HCT116 (cell line): Measurements from ENCODE around the gene SEC24A. TPM values are rescaled to one million over a fixed set of nuclear protein-coding genes. Genes with fewer than 3 reads are reported as not detected.

Source experiments
- ATAC-seq: fragments of 200-7000 bp; cut with Tn5 transposase; 2 replicates; pipeline ENCODE4 v1.9.1; 2020; ENCODE audit warnings: mild to moderate bottlenecking, moderate library complexity
- BruUV-seq: library from RNA; stranded (reverse); fragments of 400-500 nt; replicated peaks from 2 replicates; lab custom pipeline; 2021; lab: Mats Ljungman, UMichigan
- CTCF ChIA-PET: fragments of 300-600 bp; sonication (Branson Sonifier 250); formaldehyde crosslinking; loops from one replicate; lab custom pipeline; 2021; ENCODE audit warnings: antibody characterized with exemption; lab: Charles Lee
- POLR2A ChIA-PET: fragments of 300-600, 350-600 bp; sonication (Branson Sonifier 250); formaldehyde crosslinking; loops from one replicate; lab custom pipeline; 2021; ENCODE audit warnings: antibody characterized with exemption; lab: Charles Lee
- RAD21 ChIA-PET, 2 experiments: fragments of 300-600 bp; sonication (Branson Sonifier 250); formaldehyde crosslinking; loops; one replicate each; lab custom pipeline; 2023; ENCODE audit warnings: low total read pairs in 2 of 2; ENCODE audit not compliant: uncharacterized antibody in 2 of 2, unreplicated experiment in 2 of 2, low non-redundant PET in 1 of 2; lab: Charles Lee
- DNase-seq: peaks from one replicate; pipeline ENCODE4 v3.0.0-alpha.2; 2010; ENCODE audit warnings: low read depth, low spot score
- H2AFZ ChIP-seq: fragments of 200-600 bp; shearing (Covaris generic), sonication (generic); 2 replicates; pipeline ENCODE4 v1.6.1; 2017; ENCODE audit warnings: low read depth, mixed run types, mixed read lengths, antibody characterized with exemption, low read length; ENCODE audit not compliant: poor library complexity, severe bottlenecking
- H3K27ac ChIP-seq: 2 replicates; pipeline ENCODE4 v1.5.1; 2012; ENCODE audit warnings: low read depth, low read length
- H3K27me3 ChIP-seq: fragments of 200-600 bp; sonication (generic); 2 replicates; pipeline ENCODE4 v1.6.1; 2016; ENCODE audit warnings: mixed run types, low read length, mixed read lengths; ENCODE audit not compliant: insufficient read depth
- H3K36me3 ChIP-seq, 2 experiments: fragments of 200-500 bp in 1 of 2; fragments of 200-600 bp in 1 of 2; sonication (Bioruptor generic) in 1 of 2; sonication (generic) in 1 of 2; 2 replicates each; pipeline versions ENCODE4 v1.5.1 to v1.6.1; 2014 to 2016; ENCODE audit warnings: low read length in 2 of 2, inconsistent platforms in 1 of 2, mixed read lengths in 1 of 2, mixed run types in 1 of 2; ENCODE audit not compliant: insufficient read depth in 2 of 2, control insufficient read depth in 1 of 2
- H3K4me1 ChIP-seq, 2 experiments: fragments of 200-600 bp in 1 of 2; sonication (generic) in 1 of 2; 2 replicates each; pipeline versions ENCODE4 v1.5.1 to v1.6.1; 2012 to 2017; ENCODE audit warnings: low read length in 2 of 2, inconsistent platforms in 1 of 2, mild to moderate bottlenecking in 1 of 2, mixed read lengths in 1 of 2, mixed run types in 1 of 2, moderate library complexity in 1 of 2; ENCODE audit not compliant: insufficient read depth in 2 of 2, control insufficient read depth in 1 of 2
- H3K4me2 ChIP-seq: fragments of 200-600 bp; sonication (generic); 2 replicates; pipeline ENCODE4 v1.6.1; 2017; ENCODE audit warnings: mixed run types, low read length, mixed read lengths
- H3K4me3 ChIP-seq, 2 experiments: fragments of 200-600 bp in 1 of 2; sonication (generic) in 1 of 2; replicated peaks in 1 of 2; 2 replicates each; pipeline ENCODE4 v1.5.1; 2011 to 2016; ENCODE audit warnings: low read length in 2 of 2, control low read depth in 1 of 2, low read depth in 1 of 2, mild to moderate bottlenecking in 1 of 2, mixed read lengths in 1 of 2, mixed run types in 1 of 2
- H3K79me2 ChIP-seq: fragments of 200-600 bp; sonication (generic); 2 replicates; pipeline ENCODE4 v1.6.1; 2017; ENCODE audit warnings: mild to moderate bottlenecking, mixed run types, low read length, moderate library complexity, mixed read lengths; ENCODE audit not compliant: insufficient read depth
- H3K9ac ChIP-seq: fragments of 200-600 bp; sonication (generic); 2 replicates; pipeline ENCODE4 v1.6.1; 2016; ENCODE audit warnings: low read length, mixed read lengths
- H3K9me2 ChIP-seq: fragments of 200-600 bp; sonication (generic), shearing (Covaris generic); 2 replicates; pipeline ENCODE4 v1.6.1; 2017; ENCODE audit warnings: mixed run types, mild to moderate bottlenecking, moderate library complexity; ENCODE audit not compliant: insufficient read depth
- H3K9me3 ChIP-seq, 2 experiments: fragments of 200-500 bp in 1 of 2; fragments of 200-600 bp in 1 of 2; sonication (Bioruptor generic) in 1 of 2; sonication (generic) in 1 of 2; 2 replicates each; pipeline ENCODE4 v1.6.1; 2014 to 2017; ENCODE audit warnings: low read length in 2 of 2, mixed read lengths in 2 of 2, inconsistent platforms in 1 of 2, low read depth in 1 of 2, mild to moderate bottlenecking in 1 of 2, mixed run types in 1 of 2, moderate library complexity in 1 of 2; ENCODE audit not compliant: control insufficient read depth in 1 of 2, insufficient read depth in 1 of 2
- H4K20me1 ChIP-seq: fragments of 200-600 bp; sonication (generic), shearing (Covaris generic); 2 replicates; pipeline ENCODE4 v1.6.1; 2017; ENCODE audit warnings: mixed run types, mild to moderate bottlenecking, moderate library complexity; ENCODE audit not compliant: insufficient read depth
- CEBPB ChIP-seq: IDR thresholded peaks from 2 replicates; pipeline ENCODE4 v1.6.1; 2012; ENCODE audit warnings: low read depth
- EGR1 ChIP-seq: IDR thresholded peaks from 2 replicates; pipeline ENCODE4 v1.6.1; 2012; ENCODE audit warnings: low read depth
- ELF1 ChIP-seq: IDR thresholded peaks from 2 replicates; pipeline ENCODE4 v1.6.1; 2012; ENCODE audit warnings: low read depth, borderline replicate concordance
- EZH2phosphoT487 ChIP-seq: fragments of 200-600 bp; IDR thresholded peaks from 2 replicates; pipeline ENCODE4 v1.6.1; 2018; ENCODE audit warnings: antibody characterized with exemption, borderline replicate concordance
- SP1 ChIP-seq: IDR thresholded peaks from 2 replicates; pipeline ENCODE4 v1.6.1; 2012; ENCODE audit warnings: low read depth
- SRF ChIP-seq: IDR thresholded peaks from 2 replicates; pipeline ENCODE4 v1.6.1; 2012; ENCODE audit warnings: low read depth
- YY1 ChIP-seq: IDR thresholded peaks from 2 replicates; pipeline ENCODE4 v1.6.1; 2011; ENCODE audit warnings: low read length, low read depth, moderate library complexity, mild to moderate bottlenecking; ENCODE audit not compliant: insufficient replicate concordance; ENCODE audit errors: extremely low read depth
- ZNF274 ChIP-seq: fragments of 200-500 bp; sonication (Bioruptor generic); IDR thresholded peaks from 2 replicates; pipeline ENCODE4 v1.6.1; 2014; ENCODE audit warnings: mild to moderate bottlenecking, low read depth, low read length, inconsistent platforms
- intact Hi-C: fragments of 100-400 bp; cut with micrococcal nuclease; formaldehyde crosslinking; loops from 2 replicates; pipeline ENCODE4 v1.10.0; 2022
- total RNA-seq: library from RNA; stranded (reverse); gene quantifications from one replicate; pipeline ENCODE4 v1.2.1, GENCODE V29; 2021; ENCODE audit not compliant: unreplicated experiment
- TF ChIP-seq, protein P1 (sequence below): IDR thresholded peaks from 2 replicates; pipeline ENCODE4 v1.6.1; 2012; ENCODE audit warnings: low read depth
- TF ChIP-seq, protein P2 (sequence below): IDR thresholded peaks from 2 replicates; pipeline ENCODE4 v1.6.1; 2012
- TF ChIP-seq, protein P3 (sequence below), 3 experiments: fragments of 200-600 bp in 1 of 3; sonication (generic) in 1 of 3; IDR thresholded peaks in 2 of 3; conservative IDR thresholded peaks in 1 of 3; 2 replicates each; pipeline ENCODE4 v1.5.1; 2012 to 2017; ENCODE audit warnings: low read depth in 2 of 3, low read length in 2 of 3, antibody characterized with exemption in 1 of 3, borderline replicate concordance in 1 of 3, control low read depth in 1 of 3, mild to moderate bottlenecking in 1 of 3, mixed read lengths in 1 of 3, mixed run types in 1 of 3, moderate library complexity in 1 of 3; ENCODE audit not compliant: insufficient read depth in 1 of 3

SEC24A gene
- total RNA-seq, 1 experiment from 2014 or later, result 16.8 TPM

DNA sequence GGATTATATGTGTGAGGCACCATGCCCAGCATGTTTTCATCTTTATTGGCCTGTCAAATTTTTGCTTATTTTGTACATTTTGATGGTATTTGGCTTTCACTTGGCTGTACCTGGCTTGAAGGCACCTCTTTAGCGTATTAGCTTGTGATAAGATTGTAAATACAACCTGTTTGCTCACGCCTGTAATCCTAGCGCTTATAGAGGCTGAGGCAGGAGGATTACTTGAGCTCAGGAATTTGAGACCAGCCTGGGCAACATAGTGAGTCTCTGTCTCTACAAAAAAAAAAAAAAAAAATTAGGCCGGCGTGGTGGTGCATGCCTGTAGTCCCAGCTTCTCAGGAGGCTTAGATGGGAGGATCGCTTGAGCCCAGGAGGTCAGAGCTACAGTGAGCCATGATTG lies 11.3 kb downstream of the SEC24A start (continued):
- no peak for TF ChIP-seq YY1

DNA sequence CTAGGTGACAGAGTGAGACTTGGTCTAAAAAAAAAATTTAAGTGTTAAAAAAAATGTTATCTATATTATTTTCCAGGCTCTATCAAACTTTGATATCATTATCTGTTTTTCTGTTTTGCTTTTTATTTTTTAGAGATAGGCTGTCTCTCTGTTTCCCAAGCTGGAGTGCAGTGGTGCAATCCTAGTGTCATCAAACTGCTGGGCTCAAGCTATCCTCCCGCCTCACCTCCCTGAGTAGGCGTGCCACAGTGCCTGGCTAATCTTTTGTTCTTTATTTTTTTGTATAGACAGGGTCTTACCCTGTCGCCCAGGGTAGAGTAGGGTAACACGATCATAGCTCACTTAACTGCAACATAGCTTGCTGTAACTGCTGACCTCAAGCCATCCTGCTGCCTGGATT lies 14.4 kb downstream of the SEC24A start:
- intact Hi-C loops, result loop anchor here (10.0 kb wide), 1 partner anchor 52 kb away; no protein-coding TSS in a partner anchor
- peaks cover 8 to 11% of the 10 kb centered on the region in 2 experiments; a peak in 2 of 4 replicates for H3K36me3 ChIP-seq
- peaks cover 62% of the 10 kb centered on the region for H3K79me2 ChIP-seq
- H3K9ac ChIP-seq, result no peak overlapping the region
- H3K27me3 ChIP-seq, result no peaks in the 10 kb centered on the region
- TF ChIP-seq, protein P1, sequence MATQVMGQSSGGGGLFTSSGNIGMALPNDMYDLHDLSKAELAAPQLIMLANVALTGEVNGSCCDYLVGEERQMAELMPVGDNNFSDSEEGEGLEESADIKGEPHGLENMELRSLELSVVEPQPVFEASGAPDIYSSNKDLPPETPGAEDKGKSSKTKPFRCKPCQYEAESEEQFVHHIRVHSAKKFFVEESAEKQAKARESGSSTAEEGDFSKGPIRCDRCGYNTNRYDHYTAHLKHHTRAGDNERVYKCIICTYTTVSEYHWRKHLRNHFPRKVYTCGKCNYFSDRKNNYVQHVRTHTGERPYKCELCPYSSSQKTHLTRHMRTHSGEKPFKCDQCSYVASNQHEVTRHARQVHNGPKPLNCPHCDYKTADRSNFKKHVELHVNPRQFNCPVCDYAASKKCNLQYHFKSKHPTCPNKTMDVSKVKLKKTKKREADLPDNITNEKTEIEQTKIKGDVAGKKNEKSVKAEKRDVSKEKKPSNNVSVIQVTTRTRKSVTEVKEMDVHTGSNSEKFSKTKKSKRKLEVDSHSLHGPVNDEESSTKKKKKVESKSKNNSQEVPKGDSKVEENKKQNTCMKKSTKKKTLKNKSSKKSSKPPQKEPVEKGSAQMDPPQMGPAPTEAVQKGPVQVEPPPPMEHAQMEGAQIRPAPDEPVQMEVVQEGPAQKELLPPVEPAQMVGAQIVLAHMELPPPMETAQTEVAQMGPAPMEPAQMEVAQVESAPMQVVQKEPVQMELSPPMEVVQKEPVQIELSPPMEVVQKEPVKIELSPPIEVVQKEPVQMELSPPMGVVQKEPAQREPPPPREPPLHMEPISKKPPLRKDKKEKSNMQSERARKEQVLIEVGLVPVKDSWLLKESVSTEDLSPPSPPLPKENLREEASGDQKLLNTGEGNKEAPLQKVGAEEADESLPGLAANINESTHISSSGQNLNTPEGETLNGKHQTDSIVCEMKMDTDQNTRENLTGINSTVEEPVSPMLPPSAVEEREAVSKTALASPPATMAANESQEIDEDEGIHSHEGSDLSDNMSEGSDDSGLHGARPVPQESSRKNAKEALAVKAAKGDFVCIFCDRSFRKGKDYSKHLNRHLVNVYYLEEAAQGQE, result no peak
- TF ChIP-seq SP1 (no peak), SRF (no peak), ELF1 (no peak), EGR1 (no peak), ZNF274 (no peak), CEBPB (no peak), EZH2phosphoT487 (no peak)
- TF ChIP-seq, protein P2, sequence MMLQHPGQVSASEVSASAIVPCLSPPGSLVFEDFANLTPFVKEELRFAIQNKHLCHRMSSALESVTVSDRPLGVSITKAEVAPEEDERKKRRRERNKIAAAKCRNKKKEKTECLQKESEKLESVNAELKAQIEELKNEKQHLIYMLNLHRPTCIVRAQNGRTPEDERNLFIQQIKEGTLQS, result no peak
- TF ChIP-seq, protein P3, sequence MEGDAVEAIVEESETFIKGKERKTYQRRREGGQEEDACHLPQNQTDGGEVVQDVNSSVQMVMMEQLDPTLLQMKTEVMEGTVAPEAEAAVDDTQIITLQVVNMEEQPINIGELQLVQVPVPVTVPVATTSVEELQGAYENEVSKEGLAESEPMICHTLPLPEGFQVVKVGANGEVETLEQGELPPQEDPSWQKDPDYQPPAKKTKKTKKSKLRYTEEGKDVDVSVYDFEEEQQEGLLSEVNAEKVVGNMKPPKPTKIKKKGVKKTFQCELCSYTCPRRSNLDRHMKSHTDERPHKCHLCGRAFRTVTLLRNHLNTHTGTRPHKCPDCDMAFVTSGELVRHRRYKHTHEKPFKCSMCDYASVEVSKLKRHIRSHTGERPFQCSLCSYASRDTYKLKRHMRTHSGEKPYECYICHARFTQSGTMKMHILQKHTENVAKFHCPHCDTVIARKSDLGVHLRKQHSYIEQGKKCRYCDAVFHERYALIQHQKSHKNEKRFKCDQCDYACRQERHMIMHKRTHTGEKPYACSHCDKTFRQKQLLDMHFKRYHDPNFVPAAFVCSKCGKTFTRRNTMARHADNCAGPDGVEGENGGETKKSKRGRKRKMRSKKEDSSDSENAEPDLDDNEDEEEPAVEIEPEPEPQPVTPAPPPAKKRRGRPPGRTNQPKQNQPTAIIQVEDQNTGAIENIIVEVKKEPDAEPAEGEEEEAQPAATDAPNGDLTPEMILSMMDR (IDR thresholded peaks at IDR 0.05 in 2 of 3, conservative IDR thresholded peaks at IDR 0.05 in 1 of 3; ENCODE audit: borderline replicate concordance in 1 of 3, insufficient read depth in 1 of 3, low read depth in 2 of 3, low read length in 2 of 3), result no peak
- H3K4me3 ChIP-seq, result no peak overlapping the region
- no peak overlapping the region for H3K27ac ChIP-seq
- DNase-seq (no peak), ATAC-seq (no peak)
- ChIA-PET POLR2A (no interaction called here), RAD21 (no interaction called here), CTCF (no interaction called here)
- no peaks in the 10 kb centered on the region for H3K9me2 ChIP-seq
- no peak overlapping the region for H2AFZ ChIP-seq
- 0 out of 2 replicates have a peak, but pooled peaks cover 4% of the 10 kb centered on the region for H4K20me1 ChIP-seq
- no peaks in the 10 kb centered on the region for H3K4me1 ChIP-seq
- H3K9me3 ChIP-seq, result no peaks in the 10 kb centered on the region
- no peak overlapping the region for H3K4me2 ChIP-seq
- no TSS peak for BruUV-seq
